ENCODE data around the gene TRIM25. TPM values are rescaled to one million over a fixed set of nuclear protein-coding genes. Genes with fewer than 3 reads are reported as not detected.

TRIM25 gene
- total and polyA plus RNA-seq, 12 donors, result 12.6 to 82.4 (median 56.6) TPM

DNA sequence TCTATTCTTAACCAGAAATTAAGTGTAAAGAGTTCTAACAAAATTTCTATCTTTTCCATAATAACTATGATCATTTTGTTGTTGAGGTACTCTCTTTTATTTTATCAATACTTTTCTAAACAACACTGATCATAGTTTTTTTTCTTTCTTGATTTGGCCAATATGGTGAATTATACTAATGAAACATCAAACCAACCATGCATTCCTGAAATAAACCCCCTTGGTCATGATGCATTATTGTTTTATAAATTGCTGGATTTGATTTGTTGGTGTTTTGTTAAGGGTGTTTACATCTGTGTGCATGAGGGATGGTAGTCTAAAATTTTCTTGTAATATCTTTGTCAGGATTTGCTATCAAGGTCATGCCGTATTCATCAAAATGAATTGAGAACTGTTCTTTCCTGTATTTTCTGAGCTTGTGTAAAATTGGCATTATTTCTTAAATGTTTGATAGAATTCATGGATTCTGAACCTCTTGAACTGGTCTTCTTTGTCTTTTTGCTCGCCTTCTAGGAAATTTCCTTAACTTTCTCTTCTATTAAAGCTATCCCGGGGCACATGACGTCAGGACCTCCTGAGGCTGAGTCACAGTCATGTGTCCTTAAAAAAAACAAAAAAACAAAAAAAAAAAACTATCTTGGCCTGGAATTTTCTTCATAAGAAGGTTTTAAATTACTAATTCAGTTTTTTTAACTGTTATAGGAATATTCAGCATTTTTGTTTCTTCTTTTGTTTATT is 3.9 kb upstream of the TRIM25 start:
- no peaks in the 10 kb centered on the region for H3K36me3 ChIP-seq (replicated peaks in 1 of 2)
- H3K27me3 ChIP-seq, result no peaks in the 10 kb centered on the region
- no peak overlapping the region for H3K4me3 ChIP-seq
- intact Hi-C loops (cut with DNase I), result no loop called here
- TF ChIP-seq POLR2A (IDR thresholded peaks at IDR 0.05), result no peak
- TF ChIP-seq, protein P1, sequence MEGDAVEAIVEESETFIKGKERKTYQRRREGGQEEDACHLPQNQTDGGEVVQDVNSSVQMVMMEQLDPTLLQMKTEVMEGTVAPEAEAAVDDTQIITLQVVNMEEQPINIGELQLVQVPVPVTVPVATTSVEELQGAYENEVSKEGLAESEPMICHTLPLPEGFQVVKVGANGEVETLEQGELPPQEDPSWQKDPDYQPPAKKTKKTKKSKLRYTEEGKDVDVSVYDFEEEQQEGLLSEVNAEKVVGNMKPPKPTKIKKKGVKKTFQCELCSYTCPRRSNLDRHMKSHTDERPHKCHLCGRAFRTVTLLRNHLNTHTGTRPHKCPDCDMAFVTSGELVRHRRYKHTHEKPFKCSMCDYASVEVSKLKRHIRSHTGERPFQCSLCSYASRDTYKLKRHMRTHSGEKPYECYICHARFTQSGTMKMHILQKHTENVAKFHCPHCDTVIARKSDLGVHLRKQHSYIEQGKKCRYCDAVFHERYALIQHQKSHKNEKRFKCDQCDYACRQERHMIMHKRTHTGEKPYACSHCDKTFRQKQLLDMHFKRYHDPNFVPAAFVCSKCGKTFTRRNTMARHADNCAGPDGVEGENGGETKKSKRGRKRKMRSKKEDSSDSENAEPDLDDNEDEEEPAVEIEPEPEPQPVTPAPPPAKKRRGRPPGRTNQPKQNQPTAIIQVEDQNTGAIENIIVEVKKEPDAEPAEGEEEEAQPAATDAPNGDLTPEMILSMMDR (IDR thresholded peaks at IDR 0.05), result no peak
- DNase-seq, result peak in 5 of 7 donors; percentile 56 to 73 (median 68)
- peak overlapping the region in 2 of 5 donors; percentile 29 to 40 for H3K27ac ChIP-seq
- H3K9me3 ChIP-seq (replicated peaks in 1 of 3), result no peaks in the 10 kb centered on the region
- peaks cover 21% of the 10 kb centered on the region in 2 donors for H3K4me1 ChIP-seq (replicated peaks in 1 of 2)
- 51 to 63% (median 54%) methylated on average over 4 of the region's 4 CpGs for WGBS, 4 donors

DNA sequence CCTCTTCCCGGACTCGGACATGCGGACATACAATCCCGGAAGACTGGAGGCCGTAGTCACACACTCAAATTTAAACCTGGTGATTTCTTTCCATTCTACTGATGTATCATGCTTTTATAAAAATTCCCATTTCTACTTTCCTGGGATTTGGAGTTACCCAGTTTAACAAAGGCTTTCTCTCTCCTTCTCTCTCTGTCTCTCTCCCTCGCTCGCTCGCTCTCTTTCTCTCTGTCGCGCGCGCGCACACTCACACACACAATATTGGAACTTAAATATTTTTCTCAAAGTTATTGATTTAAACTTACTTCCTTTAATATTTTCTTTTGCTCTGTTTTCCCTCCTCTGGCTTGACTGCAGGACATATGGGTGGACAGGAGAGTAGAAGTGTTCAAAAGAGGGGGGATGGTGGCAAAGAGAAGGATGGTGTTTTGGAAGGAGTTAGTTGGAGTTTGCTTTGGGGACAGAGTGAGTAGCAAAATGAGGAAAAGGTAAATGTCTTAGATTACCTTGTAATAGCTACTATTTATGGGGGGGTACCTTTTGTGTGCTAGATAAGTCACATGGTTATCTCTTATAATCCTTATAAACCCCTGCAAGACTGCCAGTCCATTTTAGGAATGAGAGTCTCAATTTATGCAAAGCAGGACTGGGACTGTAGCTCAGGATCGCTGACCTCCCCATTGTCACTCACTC is 878 bp upstream of the TRIM25 start:
- no peaks in the 10 kb centered on the region for H3K27me3 ChIP-seq
- peak overlapping the region; percentile 86 to 95 (median 90) for H3K27ac ChIP-seq
- H3K36me3 ChIP-seq (replicated peaks in 1 of 2), result no peaks in the 10 kb centered on the region
- H3K4me1 ChIP-seq (replicated peaks in 1 of 2), result peaks cover 38 to 50% of the 10 kb centered on the region in 2 donors
- peak overlapping the region in 3 of 4 donors; percentile 41 to 74 (median 65) for H3K4me3 ChIP-seq
- intact Hi-C loops (cut with DNase I), result no loop called here
- 9 to 15% (median 14%) methylated on average over 14 of the region's 14 CpGs for WGBS, 4 donors
- no peak for DNase-seq
- TF ChIP-seq, protein P1 (IDR thresholded peaks at IDR 0.05), result no peak
- no peak for TF ChIP-seq POLR2A (IDR thresholded peaks at IDR 0.05)
- no peaks in the 10 kb centered on the region for H3K9me3 ChIP-seq (replicated peaks in 1 of 3)

DNA sequence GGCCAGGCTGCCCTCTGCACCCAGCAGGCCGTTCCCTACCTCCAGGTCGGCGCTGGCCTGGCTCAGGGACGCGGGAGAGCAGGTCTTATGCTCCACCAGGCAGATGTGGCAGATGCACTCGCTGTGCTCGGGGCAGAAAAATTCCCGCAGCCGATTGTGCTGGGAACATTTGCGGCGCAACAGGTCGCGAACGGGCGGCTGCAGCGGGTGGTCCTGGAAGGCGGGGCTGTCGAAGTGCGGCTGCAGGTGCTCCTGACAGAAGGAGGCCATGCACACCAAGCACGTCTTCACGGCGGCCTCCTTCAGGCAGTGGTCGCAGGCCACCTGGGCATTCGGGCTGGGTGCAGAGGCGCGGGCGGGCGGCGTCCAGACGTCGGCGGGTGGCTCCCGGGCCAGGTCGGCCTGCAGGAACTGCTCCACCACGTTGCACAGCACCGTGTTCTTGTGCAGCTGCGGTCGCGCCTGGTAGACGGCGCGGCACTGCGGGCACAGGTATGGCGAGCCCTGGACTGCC is 439 bp downstream of the TRIM25 start:
- peak in 4 of 7 donors; percentile 32 to 46 (median 42) for DNase-seq
- intact Hi-C loops (cut with DNase I), result no loop called here
- Histone ChIP-seq H3K36me3 (replicated peaks in 1 of 2) (no peaks in the 10 kb centered on the region), H3K4me3 (peak overlapping the region; percentile 65 to 82 (median 76)), H3K27ac (peak overlapping the region; percentile 86 to 95 (median 90)), H3K27me3 (no peaks in the 10 kb centered on the region), H3K4me1 (replicated peaks in 1 of 2) (peaks cover 46 to 63% of the 10 kb centered on the region in 2 donors), H3K9me3 (replicated peaks in 1 of 3) (no peaks in the 10 kb centered on the region)
- WGBS, 4 donors, result 0 to 1% (median 1%) methylated on average over 21 to 44 of the region's 44 CpGs; no CpG with 5 or more reads in 1 of the 4 donors
- TF ChIP-seq POLR2A (IDR thresholded peaks at IDR 0.05), result no peak
- TF ChIP-seq, protein P1 (IDR thresholded peaks at IDR 0.05), result no peak

DNA sequence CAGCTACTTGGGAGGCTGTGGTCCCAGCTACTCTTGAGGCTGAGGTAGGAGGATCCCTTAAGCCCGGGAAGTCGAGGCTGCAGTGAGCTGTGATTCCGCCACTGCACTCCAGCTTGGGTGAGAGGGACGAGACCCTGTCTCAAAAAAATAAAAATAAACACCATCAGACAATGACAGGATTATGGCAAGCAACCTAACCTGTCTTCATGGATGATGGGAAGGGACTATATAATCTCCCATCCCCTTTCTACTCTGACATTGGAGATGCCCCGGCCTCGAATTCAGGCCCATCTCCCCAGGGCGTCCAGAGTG is 893 bp downstream of the TRIM25 start:
- Histone ChIP-seq H3K27me3 (no peaks in the 10 kb centered on the region), H3K36me3 (replicated peaks in 1 of 2) (peaks cover 0 to 3% of the 10 kb centered on the region in 2 donors), H3K27ac (peak overlapping the region in 3 of 5 donors; percentile 87 to 95 (median 92)), H3K9me3 (replicated peaks in 1 of 3) (no peaks in the 10 kb centered on the region), H3K4me3 (peak overlapping the region; percentile 65 to 82 (median 76)), H3K4me1 (replicated peaks in 1 of 2) (peaks cover 47 to 68% of the 10 kb centered on the region in 2 donors)
- no peak for DNase-seq
- WGBS, 4 donors, result 33 to 53% (median 45%) methylated on average over 7 of the region's 7 CpGs
- intact Hi-C loops (cut with DNase I), result no loop called here
- TF ChIP-seq, protein P1 (IDR thresholded peaks at IDR 0.05), result no peak
- no peak for TF ChIP-seq POLR2A (IDR thresholded peaks at IDR 0.05)

Measured in adrenal gland (tissue), 12 donors.